Activated CD8-positive, alpha-beta T cell treated with anti-CD3 and anti-CD28 coated beads for 36 hours (primary cell): ENCODE results near the gene PDE8B. TPM values are rescaled to one million over a fixed set of nuclear protein-coding genes. Genes with fewer than 3 reads are reported as not detected.

Experiments used
- ATAC-seq: fragments of 200-7000 bp; cut with Tn5 transposase; one replicate; pipeline ENCODE4 v1.10.0; 2021; ENCODE audit warnings: mild to moderate bottlenecking, moderate library complexity
- CTCF ChIA-PET: fragments of 350-600 bp; sonication (Branson Sonifier 250); formaldehyde crosslinking; loops from one replicate; lab custom pipeline; 2021; ENCODE audit warnings: antibody characterized with exemption; lab: Charles Lee
- POLR2A ChIA-PET: fragments of 350-600 bp; sonication (Branson Sonifier 250); formaldehyde crosslinking; loops from one replicate; lab custom pipeline; 2021; ENCODE audit warnings: antibody characterized with exemption; lab: Charles Lee
- DNase-seq: peaks from one replicate; pipeline ENCODE4 v3.0.0-alpha.2; 2020
- H3K27ac Mint-ChIP-seq: one replicate; pipeline ENCODE4 v1.8.0; 2021; ENCODE audit warnings: mild to moderate bottlenecking, mixed read lengths
- H3K27me3 Mint-ChIP-seq: one replicate; pipeline ENCODE4 v1.8.0; 2021; ENCODE audit warnings: mixed read lengths
- H3K36me3 Mint-ChIP-seq: one replicate; pipeline ENCODE4 v1.8.0; 2021; ENCODE audit warnings: low read depth, mixed read lengths
- H3K4me1 Mint-ChIP-seq: one replicate; pipeline ENCODE4 v1.8.0; 2021; ENCODE audit warnings: low read depth, mixed read lengths
- H3K4me3 Mint-ChIP-seq: one replicate; pipeline ENCODE4 v1.8.0; 2021; ENCODE audit warnings: mild to moderate bottlenecking, moderate library complexity, mixed read lengths
- H3K9me3 Mint-ChIP-seq: one replicate; pipeline ENCODE4 v1.8.0; 2021; ENCODE audit warnings: mixed read lengths
- CTCF ChIP-seq: fragments of 200-600 bp; IDR thresholded peaks from one replicate; pipeline ENCODE4 v1.8.0; 2022; ENCODE audit warnings: antibody characterized with exemption, mild to moderate bottlenecking
- intact Hi-C: fragments of 100-400 bp; cut with micrococcal nuclease; formaldehyde crosslinking; loops from one replicate; pipeline ENCODE4 v1.10.0; 2022
- total RNA-seq, 2 experiments: library from RNA; stranded (reverse); gene quantifications; one replicate each; pipeline ENCODE4 v1.2.3, GENCODE V29; 2021

PDE8B gene
- total RNA-seq, 2 experiments from 2014 or later, result 0.47 TPM; not detected in 1

- Mint-ChIP-seq H3K27me3 (peaks cover 10% of the 10 kb centered on the region), H3K4me3 (no peak overlapping the region), H3K36me3 (no peaks in the 10 kb centered on the region), H3K27ac (no peak overlapping the region), H3K4me1 (no peaks in the 10 kb centered on the region), H3K9me3 (peaks cover 10% of the 10 kb centered on the region)
- ChIA-PET CTCF (no interaction called here), POLR2A (no interaction called here)
- DNase-seq, result no peak
- intact Hi-C loops, result loop anchor here (10.0 kb wide), 1 partner anchor 1064 kb away; no protein-coding TSS in a partner anchor
- no peak for ATAC-seq
- TF ChIP-seq CTCF, result no peak
Observed at GRCh38 chr5:77200663-77201062, 9.8 kb upstream of the PDE8B start.

GRCh38 chr5:77202145-77202544 lies 8.3 kb upstream of the PDE8B start:
- H3K4me3 Mint-ChIP-seq, result no peak overlapping the region
- CTCF ChIA-PET, result interaction anchor here (0.7 kb wide), 1 partner anchor 161 kb away, joined by 3 read pairs; no protein-coding TSS in a partner anchor

GRCh38 chr5:77204967-77205366 lies 5.5 kb upstream of the PDE8B start:
- Mint-ChIP-seq H3K9me3 (no peaks in the 10 kb centered on the region), H3K36me3 (no peaks in the 10 kb centered on the region), H3K27me3 (peaks cover 26% of the 10 kb centered on the region), H3K4me1 (peaks cover 3% of the 10 kb centered on the region), H3K27ac (no peak overlapping the region), H3K4me3 (no peak overlapping the region)
- intact Hi-C loops, result loop anchor here (10.0 kb wide), 1 partner anchor 1060 kb away; no protein-coding TSS in a partner anchor
- no peak for TF ChIP-seq CTCF
- DNase-seq, result no peak
- CTCF ChIA-PET, result no interaction called here
- POLR2A ChIA-PET, result no interaction called here
- no peak for ATAC-seq

More at GRCh38 chr5:77202145-77202544, 8.3 kb upstream of the PDE8B start:
- Mint-ChIP-seq H3K4me1 (no peaks in the 10 kb centered on the region), H3K27me3 (peaks cover 13% of the 10 kb centered on the region), H3K36me3 (no peaks in the 10 kb centered on the region), H3K27ac (no peak overlapping the region), H3K9me3 (peaks cover 10% of the 10 kb centered on the region)
- TF ChIP-seq CTCF, result no peak
- intact Hi-C loops, result loop anchor here (10.0 kb wide), 1 partner anchor 1063 kb away; no protein-coding TSS in a partner anchor
- POLR2A ChIA-PET, result no interaction called here
- ATAC-seq (no peak), DNase-seq (no peak)

GRCh38 chr5:77208507-77209163 lies 1.8 kb upstream of the PDE8B start:
- intact Hi-C loops, result loop anchor here (10.0 kb wide), 1 partner anchor 1056 kb away; no protein-coding TSS in a partner anchor
- CTCF ChIA-PET, result interaction anchor here (1.0 to 1.2 kb wide), 2 partner anchors 11 to 39 kb away, joined by 3 read pairs; no protein-coding TSS in a partner anchor
- no peak for ATAC-seq
- H3K4me3 Mint-ChIP-seq, result no peak overlapping the region
- no peaks in the 10 kb centered on the region for H3K9me3 Mint-ChIP-seq
- no peak for TF ChIP-seq CTCF
- DNase-seq, result no peak
- no peaks in the 10 kb centered on the region for H3K36me3 Mint-ChIP-seq
- peaks cover 11% of the 10 kb centered on the region for H3K4me1 Mint-ChIP-seq
- peaks cover 49% of the 10 kb centered on the region for H3K27me3 Mint-ChIP-seq
- no peak overlapping the region for H3K27ac Mint-ChIP-seq
- POLR2A ChIA-PET, result interaction anchor here (1.0 kb wide), 1 partner anchor 23 kb away, joined by 3 read pairs; no protein-coding TSS in a partner anchor

GRCh38 chr5:77209495-77210090 lies 887 bp upstream of the PDE8B start:
- ChIA-PET POLR2A (no interaction called here), CTCF (interaction anchor here (1.0 kb wide), 1 partner anchor 10 kb away, joined by 3 read pairs; no protein-coding TSS in a partner anchor)
- Mint-ChIP-seq H3K9me3 (no peaks in the 10 kb centered on the region), H3K36me3 (no peaks in the 10 kb centered on the region), H3K27ac (no peak overlapping the region), H3K27me3 (peaks cover 54% of the 10 kb centered on the region), H3K4me1 (peaks cover 11% of the 10 kb centered on the region), H3K4me3 (peak overlapping the region; percentile 61)
- DNase-seq (no peak), ATAC-seq (no peak)
- no peak for TF ChIP-seq CTCF
- intact Hi-C loops, result loop anchor here (10.0 kb wide), 1 partner anchor 1055 kb away; no protein-coding TSS in a partner anchor
